Effector memory CD4-positive, alpha-beta T cell (primary cell): ENCODE measurements around the gene ICAM5.
A peak's percentile ranks its signal among the peaks of the same experiment; 100 is the strongest.

Experiments used
- DNase-seq, 3 donors: peaks; one replicate each; pipeline ENCODE4 v3.0.0-alpha.2; 2020
- H3K27ac ChIP-seq: 2 replicates; pipeline ENCODE4 v1.7.0; 2013; ENCODE audit warnings: mild to moderate bottlenecking, low read length, moderate library complexity; ENCODE audit not compliant: insufficient read depth, poor library complexity, severe bottlenecking
- H3K27me3 ChIP-seq: replicated peaks from 2 replicates; pipeline ENCODE4 v1.7.0; 2013; ENCODE audit warnings: mild to moderate bottlenecking, low read length; ENCODE audit not compliant: insufficient read depth, control insufficient read depth, poor library complexity, severe bottlenecking
- H3K36me3 ChIP-seq: 2 replicates; pipeline ENCODE4 v1.7.0; 2013; ENCODE audit warnings: mild to moderate bottlenecking, low read length, moderate library complexity; ENCODE audit not compliant: control insufficient read depth, insufficient read depth
- H3K4me1 ChIP-seq: 2 replicates; pipeline ENCODE4 v1.7.0; 2013; ENCODE audit warnings: low read length, mild to moderate bottlenecking; ENCODE audit not compliant: control insufficient read depth, insufficient read depth, poor library complexity, severe bottlenecking
- H3K4me3 ChIP-seq: 2 replicates; pipeline ENCODE4 v1.7.0; 2013; ENCODE audit warnings: low read length, low read depth, mild to moderate bottlenecking; ENCODE audit not compliant: insufficient read depth, poor library complexity, severe bottlenecking
- H3K9me3 ChIP-seq: 2 replicates; pipeline ENCODE4 v1.7.0; 2013; ENCODE audit warnings: mild to moderate bottlenecking, low read length, moderate library complexity; ENCODE audit not compliant: control insufficient read depth

Gene ICAM5

GRCh38 chr19:10284065-10284959, 5.4 kb upstream of the ICAM5 start:
- peaks cover 29% of the 10 kb centered on the region for H3K4me1 ChIP-seq
- H3K4me3 ChIP-seq = no peak overlapping the region
- DNase-seq = no peak
- peaks cover 14% of the 10 kb centered on the region for H3K27me3 ChIP-seq
- no peak overlapping the region for H3K27ac ChIP-seq
- no peaks in the 10 kb centered on the region for H3K9me3 ChIP-seq
- peaks cover 29% of the 10 kb centered on the region for H3K36me3 ChIP-seq

- no peak for DNase-seq
- peaks cover 29% of the 10 kb centered on the region for H3K36me3 ChIP-seq
These were observed 4.8 kb upstream of the ICAM5 start for GRCh38 chr19:10284960-10285278.

GRCh38 chr19:10285393-10285792, 4.4 kb upstream of the ICAM5 start:
- no peak overlapping the region for H3K27ac ChIP-seq
- no peak for DNase-seq
- peaks cover 25% of the 10 kb centered on the region for H3K27me3 ChIP-seq
- peaks cover 40% of the 10 kb centered on the region for H3K4me1 ChIP-seq
- H3K4me3 ChIP-seq = no peak overlapping the region
- H3K9me3 ChIP-seq = no peaks in the 10 kb centered on the region
- H3K36me3 ChIP-seq = peaks cover 29% of the 10 kb centered on the region

More at GRCh38 chr19:10284960-10285278, 4.8 kb upstream of the ICAM5 start:
- Histone ChIP-seq H3K27me3 (peaks cover 21% of the 10 kb centered on the region), H3K27ac (no peak overlapping the region), H3K4me3 (no peak overlapping the region), H3K9me3 (no peaks in the 10 kb centered on the region), H3K4me1 (peaks cover 36% of the 10 kb centered on the region)

GRCh38 chr19:10286803-10287737, 2.7 kb upstream of the ICAM5 start, which contains the start of gene ICAM4:
Gene ICAM4, plus strand, starts transcription at chr19:10286955. Its CDS starts 58 bp downstream, at chr19:10287013.
- H3K27ac ChIP-seq = no peak within 1 kb of the TSS
- H3K4me1 ChIP-seq = peaks cover 57% of the 10 kb centered on the region
- H3K9me3 ChIP-seq = no peaks in the 10 kb centered on the region
- DNase-seq = no peak
- H3K27me3 ChIP-seq = peaks cover 42% of the 10 kb centered on the region
- H3K36me3 ChIP-seq = peaks cover 29% of the 10 kb centered on the region
- H3K4me3 ChIP-seq = peak within 1 kb of the TSS; percentile 42

GRCh38 chr19:10288662-10289166, 1.0 kb upstream of the ICAM5 start:
- H3K9me3 ChIP-seq = no peaks in the 10 kb centered on the region
- no peak overlapping the region for H3K27ac ChIP-seq
- H3K4me3 ChIP-seq = peak overlapping the region; percentile 27
- DNase-seq = no peak
- H3K4me1 ChIP-seq = peaks cover 69% of the 10 kb centered on the region
- peaks cover 21% of the 10 kb centered on the region for H3K36me3 ChIP-seq
- peaks cover 58% of the 10 kb centered on the region for H3K27me3 ChIP-seq

GRCh38 chr19:10289167-10289835, 451 bp upstream of the ICAM5 start:
- H3K9me3 ChIP-seq = no peaks in the 10 kb centered on the region
- DNase-seq = peak in 2 of 3 donors; percentile 37 to 47
- H3K4me1 ChIP-seq = peaks cover 69% of the 10 kb centered on the region
- H3K27me3 ChIP-seq = peaks cover 64% of the 10 kb centered on the region
- no peak overlapping the region for H3K27ac ChIP-seq
- H3K36me3 ChIP-seq = peaks cover 16% of the 10 kb centered on the region
- peak overlapping the region; percentile 54 for H3K4me3 ChIP-seq

- H3K27me3 ChIP-seq = peaks cover 75% of the 10 kb centered on the region
- peaks cover 74% of the 10 kb centered on the region for H3K4me1 ChIP-seq
- peaks cover 4% of the 10 kb centered on the region for H3K36me3 ChIP-seq
- no peak overlapping the region for H3K27ac ChIP-seq
- no peaks in the 10 kb centered on the region for H3K9me3 ChIP-seq
- no peak for DNase-seq
- H3K4me3 ChIP-seq = peak overlapping the region; percentile 54
These were observed 664 bp downstream of the ICAM5 start for GRCh38 chr19:10290357-10290875.

- Histone ChIP-seq H3K4me1 (peaks cover 80% of the 10 kb centered on the region), H3K9me3 (no peaks in the 10 kb centered on the region), H3K27me3 (peaks cover 78% of the 10 kb centered on the region), H3K36me3 (no peaks in the 10 kb centered on the region), H3K4me3 (peak overlapping the region; percentile 54), H3K27ac (no peak overlapping the region)
- DNase-seq = peak in 2 of 3 donors; percentile 33 to 43
These were observed 1.3 kb downstream of the ICAM5 start for GRCh38 chr19:10290876-10291553.
